Measurements from ENCODE around the gene SND1.

GRCh38 chr7:127967281-127967680, 315.3 kb downstream of the SND1 start:
- no peak for TF ChIP-seq POLR2AphosphoS5 (IDR thresholded peaks at IDR 0.05; ENCODE audit: insufficient read depth in 1 of 2, low read depth in 1 of 2)
- TF ChIP-seq, protein P1, sequence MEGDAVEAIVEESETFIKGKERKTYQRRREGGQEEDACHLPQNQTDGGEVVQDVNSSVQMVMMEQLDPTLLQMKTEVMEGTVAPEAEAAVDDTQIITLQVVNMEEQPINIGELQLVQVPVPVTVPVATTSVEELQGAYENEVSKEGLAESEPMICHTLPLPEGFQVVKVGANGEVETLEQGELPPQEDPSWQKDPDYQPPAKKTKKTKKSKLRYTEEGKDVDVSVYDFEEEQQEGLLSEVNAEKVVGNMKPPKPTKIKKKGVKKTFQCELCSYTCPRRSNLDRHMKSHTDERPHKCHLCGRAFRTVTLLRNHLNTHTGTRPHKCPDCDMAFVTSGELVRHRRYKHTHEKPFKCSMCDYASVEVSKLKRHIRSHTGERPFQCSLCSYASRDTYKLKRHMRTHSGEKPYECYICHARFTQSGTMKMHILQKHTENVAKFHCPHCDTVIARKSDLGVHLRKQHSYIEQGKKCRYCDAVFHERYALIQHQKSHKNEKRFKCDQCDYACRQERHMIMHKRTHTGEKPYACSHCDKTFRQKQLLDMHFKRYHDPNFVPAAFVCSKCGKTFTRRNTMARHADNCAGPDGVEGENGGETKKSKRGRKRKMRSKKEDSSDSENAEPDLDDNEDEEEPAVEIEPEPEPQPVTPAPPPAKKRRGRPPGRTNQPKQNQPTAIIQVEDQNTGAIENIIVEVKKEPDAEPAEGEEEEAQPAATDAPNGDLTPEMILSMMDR (IDR thresholded peaks at IDR 0.05): no peak
- no peak for TF ChIP-seq POLR2A (IDR thresholded peaks at IDR 0.05)

Data from vagina (tissue), 2 donors.